ENCODE data around the gene TRIM37. TPM values are rescaled to one million over a fixed set of nuclear protein-coding genes. Genes with fewer than 3 reads are reported as not detected.
"Not testable (repeated sequence)": the region's sequence is repeated elsewhere in the genome, so short reads cannot be mapped to it uniquely, and the experiment has no call there.

TRIM37 gene
- total RNA-seq, 1 experiment from 2014 or later: 36.2 TPM

DNA sequence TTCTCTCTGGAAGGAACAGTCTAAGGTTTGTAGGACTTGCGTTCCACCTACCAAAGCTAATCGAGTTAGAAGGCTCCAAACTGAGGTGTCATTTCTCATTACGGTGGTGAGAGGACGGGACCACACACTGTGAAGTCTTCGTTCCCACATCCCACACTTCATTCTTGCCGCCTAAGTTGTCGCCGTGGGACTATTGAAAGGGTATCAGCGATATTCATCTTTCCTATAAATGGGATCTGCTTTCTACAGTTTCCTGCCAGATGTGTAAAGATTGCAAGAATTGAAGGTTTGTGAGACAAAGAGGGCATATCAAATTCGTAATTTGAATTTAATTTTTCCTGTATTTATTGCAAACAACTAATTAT lies 608 bp upstream of the TRIM37 start:
- Histone ChIP-seq H4K20me1 (ENCODE audit: insufficient read depth, low read depth, low read length) (no peaks in the 10 kb centered on the region), H3K36me3 (ENCODE audit: insufficient read depth, low read length) (peaks cover 21% of the 10 kb centered on the region; the same call in 1 of the 2 replicates), H3K9me3 (ENCODE audit: low read length) (no peaks in the 10 kb centered on the region), H3K9ac (ENCODE audit: low read length) (peak overlapping the region; percentile 76), H3K4me3 (ENCODE audit: low read length) (peak overlapping the region; percentile 88), H3K9me2 (replicated peaks; ENCODE audit: insufficient read depth, low read length) (no peaks in the 10 kb centered on the region), H3K4me1 (ENCODE audit: low read length) (peaks cover 28% of the 10 kb centered on the region), H3K27me3 (ENCODE audit: low read length) (no peaks in the 10 kb centered on the region), H3K79me2 (ENCODE audit: low read length) (peaks cover 79% of the 10 kb centered on the region), H2AFZ (ENCODE audit: low read length) (peak overlapping the region; percentile 61; the same call in 1 of the 2 replicates), H3K4me2 (ENCODE audit: low read depth, low read length, poor library complexity, severe bottlenecking) (peak overlapping the region; percentile 92), H3K27ac (ENCODE audit: low read length) (peak overlapping the region; percentile 72)
- DNase-seq: no peak

DNA sequence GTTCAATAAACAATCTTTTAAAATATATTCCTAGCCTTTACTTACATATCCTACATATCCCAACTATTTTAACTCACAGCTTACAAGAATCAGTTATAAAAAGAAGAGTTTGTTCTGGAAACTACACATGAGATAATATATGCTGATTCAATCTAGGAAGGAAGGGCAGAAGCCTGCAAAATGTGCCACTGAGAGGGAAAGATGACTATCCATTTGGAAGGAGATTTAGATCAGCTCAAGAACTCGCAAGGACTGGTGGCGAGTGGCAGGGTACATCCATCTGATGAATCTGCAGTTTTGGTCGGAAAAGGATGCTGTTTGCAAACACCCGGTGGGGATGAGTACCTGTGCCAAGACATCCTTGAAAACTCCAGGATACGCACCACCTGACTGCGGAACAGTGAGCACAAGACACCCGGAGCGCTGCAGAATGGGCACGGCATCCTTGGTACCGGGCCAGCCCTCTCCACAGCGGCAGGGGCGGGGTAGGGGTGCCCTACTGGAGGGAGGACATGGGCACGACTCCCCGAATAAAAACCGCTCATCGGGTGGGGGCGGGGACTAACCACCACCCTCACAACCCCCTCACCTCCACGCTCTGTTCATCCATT lies 723 bp downstream of the TRIM37 start:
- Histone ChIP-seq H3K4me3 (ENCODE audit: low read length) (peak overlapping the region; percentile 88), H2AFZ (ENCODE audit: low read length) (peak overlapping the region; percentile 32; the same call in 1 of the 2 replicates), H3K27me3 (ENCODE audit: low read length) (no peaks in the 10 kb centered on the region), H3K9me3 (ENCODE audit: low read length) (no peaks in the 10 kb centered on the region), H3K79me2 (ENCODE audit: low read length) (peaks cover 77% of the 10 kb centered on the region), H3K9me2 (replicated peaks; ENCODE audit: insufficient read depth, low read length) (no peaks in the 10 kb centered on the region), H3K27ac (ENCODE audit: low read length) (peak overlapping the region; percentile 78), H3K4me1 (ENCODE audit: low read length) (peaks cover 28% of the 10 kb centered on the region), H3K9ac (ENCODE audit: low read length) (peak overlapping the region; percentile 90), H4K20me1 (ENCODE audit: insufficient read depth, low read depth, low read length) (no peaks in the 10 kb centered on the region), H3K36me3 (ENCODE audit: insufficient read depth, low read length) (peaks cover 17% of the 10 kb centered on the region), H3K4me2 (ENCODE audit: low read depth, low read length, poor library complexity, severe bottlenecking) (peak overlapping the region; percentile 93)
- peak; percentile 88 for DNase-seq

DNA sequence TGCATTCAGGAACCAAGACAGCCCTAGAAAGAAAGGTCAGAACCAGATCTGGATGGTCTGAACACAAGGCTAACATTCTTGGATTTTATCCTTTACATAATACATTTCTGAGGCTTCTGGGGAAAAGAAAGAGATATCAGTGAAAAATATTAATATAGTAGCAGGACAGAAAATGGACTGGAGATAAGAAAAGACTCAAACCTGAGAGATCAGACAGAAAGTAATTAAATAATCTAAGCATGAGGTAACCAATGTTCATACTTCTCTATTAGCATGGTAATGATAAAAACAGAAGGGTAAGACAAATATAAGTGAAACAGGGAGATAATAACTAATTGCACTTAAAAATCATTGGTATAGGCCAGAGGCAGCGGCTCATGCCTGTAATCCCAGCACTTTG lies 5.5 kb downstream of the TRIM37 start:
- Histone ChIP-seq H3K9me2 (replicated peaks; ENCODE audit: insufficient read depth, low read length) (no peaks in the 10 kb centered on the region), H3K4me2 (ENCODE audit: low read depth, low read length, poor library complexity, severe bottlenecking) (no peak overlapping the region), H3K9me3 (ENCODE audit: low read length) (no peaks in the 10 kb centered on the region), H3K9ac (ENCODE audit: low read length) (no peak overlapping the region), H3K4me3 (ENCODE audit: low read length) (no peak overlapping the region), H2AFZ (ENCODE audit: low read length) (no peak overlapping the region), H3K4me1 (ENCODE audit: low read length) (peaks cover 16% of the 10 kb centered on the region), H3K36me3 (ENCODE audit: insufficient read depth, low read length) (peaks cover 36% of the 10 kb centered on the region), H4K20me1 (ENCODE audit: insufficient read depth, low read depth, low read length) (no peaks in the 10 kb centered on the region), H3K27me3 (ENCODE audit: low read length) (no peaks in the 10 kb centered on the region), H3K79me2 (ENCODE audit: low read length) (peaks cover 95% of the 10 kb centered on the region), H3K27ac (ENCODE audit: low read length) (no peak overlapping the region)
- DNase-seq: no peak

DNA sequence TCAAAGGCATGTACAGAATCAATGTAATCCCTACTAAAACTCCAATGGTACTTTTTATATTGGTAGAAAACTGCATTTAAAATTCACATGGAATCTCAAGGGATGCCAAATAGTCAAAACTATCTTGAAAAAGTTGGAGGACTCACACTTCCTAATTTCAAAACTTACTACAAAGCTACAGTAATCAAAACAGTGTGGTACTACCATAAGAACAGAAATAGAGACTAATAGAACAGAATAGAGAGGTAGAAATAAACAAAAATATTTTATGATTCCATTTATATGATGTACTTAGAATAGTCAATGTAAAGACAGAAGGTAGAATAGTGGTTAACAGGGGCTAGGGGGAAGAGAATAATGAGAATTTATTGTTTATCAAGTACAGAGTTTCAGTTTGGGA lies 8.8 kb downstream of the TRIM37 start:
- Histone ChIP-seq H4K20me1 (ENCODE audit: insufficient read depth, low read depth, low read length) (no peaks in the 10 kb centered on the region), H3K9ac (ENCODE audit: low read length) (no peak overlapping the region), H3K4me1 (ENCODE audit: low read length) (no peaks in the 10 kb centered on the region), H3K27ac (ENCODE audit: low read length) (no peak overlapping the region), H2AFZ (ENCODE audit: low read length) (no peak overlapping the region), H3K4me2 (ENCODE audit: low read depth, low read length, poor library complexity, severe bottlenecking) (no peak overlapping the region), H3K79me2 (ENCODE audit: low read length) (peaks cover 96% of the 10 kb centered on the region), H3K9me2 (replicated peaks; ENCODE audit: insufficient read depth, low read length) (no peaks in the 10 kb centered on the region), H3K36me3 (ENCODE audit: insufficient read depth, low read length) (peaks cover 33% of the 10 kb centered on the region), H3K27me3 (ENCODE audit: low read length) (no peaks in the 10 kb centered on the region), H3K9me3 (ENCODE audit: low read length) (no peaks in the 10 kb centered on the region), H3K4me3 (ENCODE audit: low read length) (no peak overlapping the region)
- no peak for DNase-seq

DNA sequence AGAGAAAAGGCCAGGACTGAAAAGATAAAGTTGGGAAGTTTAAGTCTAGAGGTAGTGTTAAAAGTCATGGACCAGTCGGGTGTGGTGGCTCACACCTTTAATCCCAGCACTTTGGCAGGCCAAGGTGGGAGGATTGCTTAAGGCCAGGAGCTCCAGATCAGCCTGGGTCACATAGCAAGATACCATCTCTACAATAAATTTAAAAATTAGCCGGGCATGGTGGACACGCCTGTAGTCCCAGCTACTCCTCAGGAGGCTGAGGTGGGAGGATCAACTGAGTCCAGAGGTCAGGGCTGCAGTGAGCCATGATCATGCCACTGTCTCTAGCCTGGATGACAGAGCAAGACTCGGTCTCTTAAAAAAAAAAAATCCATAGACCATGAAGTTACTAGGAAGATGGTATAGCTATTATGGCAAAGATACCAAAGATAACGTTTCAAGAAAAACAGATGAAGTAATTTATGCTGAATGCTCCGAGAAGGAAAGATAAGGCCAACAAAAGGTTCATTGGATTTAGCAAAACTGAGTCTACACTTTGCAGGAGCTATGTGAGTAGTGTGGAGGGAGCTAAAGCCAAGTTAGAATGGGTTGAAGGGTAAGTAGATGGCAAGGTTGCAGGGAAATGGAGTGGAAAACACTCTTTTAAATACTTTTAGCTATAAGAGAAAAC lies 11.7 kb downstream of the TRIM37 start:
- no peaks in the 10 kb centered on the region for H4K20me1 ChIP-seq (ENCODE audit: insufficient read depth, low read depth, low read length)
- no peaks in the 10 kb centered on the region for H3K4me1 ChIP-seq (ENCODE audit: low read length)
- no peak overlapping the region for H3K4me2 ChIP-seq (ENCODE audit: low read depth, low read length, poor library complexity, severe bottlenecking)
- H3K79me2 ChIP-seq (ENCODE audit: low read length): peaks cover 97% of the 10 kb centered on the region
- H3K9me3 ChIP-seq (ENCODE audit: low read length): no peaks in the 10 kb centered on the region
- DNase-seq: no peak
- no peaks in the 10 kb centered on the region for H3K27me3 ChIP-seq (ENCODE audit: low read length)
- no peaks in the 10 kb centered on the region for H3K9me2 ChIP-seq (replicated peaks; ENCODE audit: insufficient read depth, low read length)
- H3K9ac ChIP-seq (ENCODE audit: low read length): no peak overlapping the region
- no peak overlapping the region for H2AFZ ChIP-seq (ENCODE audit: low read length)
- no peak overlapping the region for H3K27ac ChIP-seq (ENCODE audit: low read length)
- H3K36me3 ChIP-seq (ENCODE audit: insufficient read depth, low read length): peaks cover 25% of the 10 kb centered on the region
- H3K4me3 ChIP-seq (ENCODE audit: low read length): no peak overlapping the region

DNA sequence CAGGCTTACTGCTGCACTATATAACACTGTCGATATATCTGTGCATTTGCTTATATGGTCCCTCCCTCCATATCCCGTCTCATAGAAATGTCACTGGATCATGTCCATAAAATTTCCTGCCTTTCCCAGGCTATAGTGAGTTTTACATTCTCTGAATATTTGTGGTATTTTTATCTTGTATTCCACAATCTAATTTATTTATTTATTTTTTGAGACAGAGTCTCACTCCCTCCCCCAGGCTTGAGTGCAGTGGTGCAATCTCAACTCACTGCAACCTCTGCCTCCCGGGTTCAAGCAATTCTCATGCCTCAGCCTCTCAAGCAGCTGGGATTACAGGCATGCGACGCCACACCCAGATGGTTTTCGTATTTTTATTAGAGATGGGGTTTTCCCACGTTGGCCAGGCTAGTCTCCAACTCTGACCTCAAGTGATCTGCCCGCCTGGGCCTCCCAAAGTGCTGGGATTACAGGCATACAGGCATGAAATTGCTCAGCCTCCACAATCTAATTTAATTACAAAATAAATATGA lies 12.9 kb downstream of the TRIM37 start:
- Histone ChIP-seq H3K9me2 (replicated peaks; ENCODE audit: insufficient read depth, low read length) (no peaks in the 10 kb centered on the region), H3K4me2 (ENCODE audit: low read depth, low read length, poor library complexity, severe bottlenecking) (no peak overlapping the region), H4K20me1 (ENCODE audit: insufficient read depth, low read depth, low read length) (no peaks in the 10 kb centered on the region), H2AFZ (ENCODE audit: low read length) (no peak overlapping the region), H3K27ac (ENCODE audit: low read length) (no peak overlapping the region), H3K27me3 (ENCODE audit: low read length) (no peaks in the 10 kb centered on the region), H3K4me3 (ENCODE audit: low read length) (no peak overlapping the region), H3K9me3 (ENCODE audit: low read length) (no peaks in the 10 kb centered on the region), H3K4me1 (ENCODE audit: low read length) (no peaks in the 10 kb centered on the region), H3K9ac (ENCODE audit: low read length) (no peak overlapping the region), H3K36me3 (ENCODE audit: insufficient read depth, low read length) (peaks cover 22% of the 10 kb centered on the region), H3K79me2 (ENCODE audit: low read length) (peaks cover 91% of the 10 kb centered on the region)
- DNase-seq: no peak

DNA sequence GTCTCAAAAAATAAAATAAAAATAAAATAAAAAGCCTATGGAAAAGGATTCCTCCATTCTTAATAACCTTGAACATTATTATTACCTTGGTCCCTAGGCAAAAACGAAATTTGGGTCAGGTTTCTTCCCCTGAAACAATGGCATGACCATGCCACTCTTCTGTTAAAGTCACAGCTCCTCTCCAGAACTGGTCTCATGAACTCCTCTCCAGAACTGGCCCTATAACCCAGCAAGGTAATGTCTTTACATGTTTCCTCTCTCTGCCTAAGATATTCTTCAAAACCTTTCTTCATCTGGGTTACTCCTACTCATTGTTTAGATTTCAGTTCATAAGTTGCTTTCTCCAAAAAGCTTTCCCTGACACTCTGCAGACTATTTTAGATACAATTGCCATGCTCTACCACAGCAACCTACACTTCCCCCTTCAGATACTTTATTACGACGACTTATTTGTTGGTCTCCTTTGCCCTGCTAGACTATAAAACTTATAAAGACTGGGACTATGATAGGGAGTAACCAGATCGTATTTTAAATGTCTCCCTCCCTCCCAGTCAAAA lies 13.5 kb downstream of the TRIM37 start:
- H3K4me3 ChIP-seq (ENCODE audit: low read length): no peak overlapping the region
- H3K9me3 ChIP-seq (ENCODE audit: low read length): no peaks in the 10 kb centered on the region
- H3K4me1 ChIP-seq (ENCODE audit: low read length): no peaks in the 10 kb centered on the region
- DNase-seq: no peak
- H3K36me3 ChIP-seq (ENCODE audit: insufficient read depth, low read length): peaks cover 23% of the 10 kb centered on the region
- no peak overlapping the region for H3K4me2 ChIP-seq (ENCODE audit: low read depth, low read length, poor library complexity, severe bottlenecking)
- H2AFZ ChIP-seq (ENCODE audit: low read length): no peak overlapping the region
- H3K27me3 ChIP-seq (ENCODE audit: low read length): no peaks in the 10 kb centered on the region
- H3K9ac ChIP-seq (ENCODE audit: low read length): no peak overlapping the region
- no peak overlapping the region for H3K27ac ChIP-seq (ENCODE audit: low read length)
- H3K9me2 ChIP-seq (replicated peaks; ENCODE audit: insufficient read depth, low read length): no peaks in the 10 kb centered on the region
- H3K79me2 ChIP-seq (ENCODE audit: low read length): peaks cover 85% of the 10 kb centered on the region
- no peaks in the 10 kb centered on the region for H4K20me1 ChIP-seq (ENCODE audit: insufficient read depth, low read depth, low read length)

DNA sequence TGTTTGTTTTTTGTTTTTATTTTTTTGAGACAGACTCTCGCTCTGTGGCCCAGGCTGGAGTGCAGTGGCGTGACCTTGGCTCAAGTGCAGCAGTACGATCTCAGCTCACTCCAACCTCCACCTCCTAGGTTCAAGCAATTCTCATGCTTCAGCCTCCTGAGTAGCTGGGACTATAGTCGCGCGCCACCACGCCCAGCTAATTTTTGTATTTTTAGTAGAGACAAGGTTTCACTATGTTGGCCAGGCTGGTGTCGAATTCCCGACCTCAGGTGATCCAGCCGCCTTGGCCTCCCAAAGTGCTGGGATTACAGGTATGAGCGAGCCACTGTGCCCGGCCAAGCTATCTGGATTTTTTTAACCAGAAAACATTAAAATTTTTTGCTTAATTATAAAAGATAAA lies 16.1 kb downstream of the TRIM37 start:
- H3K27ac ChIP-seq (ENCODE audit: low read length); DNase-seq: not testable (repeated sequence)

More for the DNA sequence above, 16.1 kb downstream of the TRIM37 start:
- Histone ChIP-seq H3K36me3 (ENCODE audit: insufficient read depth, low read length) (peaks cover 22% of the 10 kb centered on the region; the same call in 1 of the 2 replicates), H3K79me2 (ENCODE audit: low read length) (peaks cover 77% of the 10 kb centered on the region)
- H3K4me3 ChIP-seq (ENCODE audit: low read length); H3K4me2 ChIP-seq (ENCODE audit: low read depth, low read length, poor library complexity, severe bottlenecking); H3K9me3 ChIP-seq (ENCODE audit: low read length); H3K9ac ChIP-seq (ENCODE audit: low read length); H3K4me1 ChIP-seq (ENCODE audit: low read length); H3K9me2 ChIP-seq (replicated peaks; ENCODE audit: insufficient read depth, low read length); H4K20me1 ChIP-seq (ENCODE audit: insufficient read depth, low read depth, low read length); H3K27me3 ChIP-seq (ENCODE audit: low read length); H2AFZ ChIP-seq (ENCODE audit: low read length): not testable (repeated sequence)

Data from Karpas-422 (cell line).